Hippocampal formation (tissue), 2 donors: ENCODE data around the gene TGM3.
A peak's percentile ranks its signal among the peaks of the same experiment; 100 is the strongest.
"Not testable (repeated sequence)": the region's sequence is repeated elsewhere in the genome, so short reads cannot be mapped to it uniquely, and the experiment has no call there.

Experiments used
- DNase-seq, 2 donors: peaks; one replicate each; lab custom pipeline; 2025; lab: John Stamatoyannopoulos, UW

Gene TGM3

GRCh38 chr20:2295886-2296515 lies at the start of gene TGM3:
Gene TGM3 (plus strand): TSS chr20:2296001. CDS start chr20:2296064, 63 bp downstream.
- DNase-seq, result no peak

- no peak for DNase-seq
These were observed 49.7 kb upstream of the TGM3 start for GRCh38 chr20:2246069-2246491.

DNA sequence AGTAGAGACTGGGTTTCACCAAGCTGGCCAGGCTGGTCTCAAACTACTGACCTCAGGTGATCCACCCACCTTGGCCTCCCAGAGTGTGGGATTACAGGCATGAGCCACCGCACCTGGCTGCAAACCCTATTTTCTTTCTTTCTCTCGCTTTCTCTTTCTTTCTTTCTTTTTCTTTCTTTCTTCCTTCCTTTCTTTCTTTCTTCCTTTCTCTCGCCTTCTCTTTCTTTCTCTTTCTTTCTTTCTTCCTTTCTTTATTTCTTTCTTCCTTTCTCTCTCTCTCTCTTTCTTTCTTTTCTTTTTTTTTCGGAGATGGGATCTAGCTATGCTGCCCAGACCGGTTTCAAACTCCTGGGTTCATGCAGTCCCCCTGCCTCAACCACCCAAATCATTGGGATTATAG lies 47.0 kb upstream of the TGM3 start:
- no peak for DNase-seq

DNA sequence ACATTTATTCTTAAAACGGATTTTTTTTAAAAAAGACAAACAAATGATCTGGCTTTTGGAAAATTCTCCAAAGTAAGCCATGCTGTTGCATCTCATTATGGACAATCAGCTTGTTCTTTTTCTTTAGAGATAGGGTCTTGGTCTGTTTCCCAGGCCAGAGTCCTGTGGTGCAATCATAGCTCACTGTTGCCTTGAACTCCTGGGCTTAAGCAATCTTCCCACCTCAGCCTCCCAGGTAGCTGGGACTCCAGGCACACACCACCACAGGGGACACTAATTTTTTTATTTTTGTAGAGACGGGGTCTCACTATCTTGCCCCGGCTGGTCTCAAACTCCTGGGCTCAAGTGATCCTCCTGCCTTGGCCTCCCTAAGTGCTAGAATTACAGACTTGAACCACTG lies 45.9 kb upstream of the TGM3 start:
- DNase-seq, result no peak

- no peak for DNase-seq
These were observed 43.3 kb upstream of the TGM3 start for GRCh38 chr20:2252419-2252997.

- DNase-seq, result no peak
These were observed 42.5 kb upstream of the TGM3 start for GRCh38 chr20:2253256-2253655.

GRCh38 chr20:2254333-2254732 lies 41.5 kb upstream of the TGM3 start:
- no peak for DNase-seq

GRCh38 chr20:2255926-2256531 lies 39.8 kb upstream of the TGM3 start:
- no peak for DNase-seq

DNA sequence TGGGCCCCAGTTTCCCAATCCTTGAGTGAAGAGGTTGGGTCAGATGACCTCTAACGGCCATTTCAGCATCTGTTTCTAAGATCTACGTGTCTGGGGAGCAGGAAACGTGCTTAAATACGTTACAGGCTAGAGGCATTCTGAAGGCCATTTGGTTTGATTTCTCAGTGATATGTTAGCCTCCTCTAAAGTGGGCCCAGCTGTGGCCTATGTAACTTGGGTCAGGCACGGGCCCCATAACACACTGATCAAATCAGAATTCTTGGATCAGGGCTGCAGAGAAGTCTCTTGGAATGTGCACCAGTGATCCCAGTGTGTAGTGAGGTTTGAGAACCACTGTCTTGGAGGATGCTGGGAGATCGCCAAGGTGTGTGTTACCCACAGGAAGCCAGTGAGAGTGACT lies 36.1 kb upstream of the TGM3 start:
- no peak for DNase-seq

- no peak for DNase-seq
These were observed 35.6 kb upstream of the TGM3 start for GRCh38 chr20:2260250-2260649.

DNA sequence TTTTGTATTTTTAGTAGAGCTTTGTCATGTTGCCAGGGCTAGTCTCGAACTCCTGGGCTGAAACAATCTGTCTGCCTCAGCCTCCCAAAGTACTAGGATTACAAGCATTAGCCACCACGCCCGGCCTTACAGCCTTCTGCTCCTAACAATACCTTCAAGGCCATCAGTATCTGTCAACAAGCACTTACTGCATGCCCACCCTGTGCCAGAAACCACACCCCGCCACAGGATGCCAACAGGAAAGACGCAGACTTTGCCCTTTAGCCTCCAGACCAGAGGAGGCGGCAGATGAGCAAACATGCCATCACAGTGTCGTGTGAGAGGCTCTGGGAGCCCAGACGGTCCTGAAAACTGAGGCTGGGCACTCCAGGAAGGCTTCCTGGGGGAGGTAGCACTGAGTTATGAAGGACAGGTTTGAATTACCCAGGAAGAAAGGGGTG lies 34.7 kb upstream of the TGM3 start:
- DNase-seq, result no peak

GRCh38 chr20:2261629-2262028 lies 34.2 kb upstream of the TGM3 start:
- DNase-seq, result no peak

GRCh38 chr20:2264118-2264517 lies 31.7 kb upstream of the TGM3 start:
- DNase-seq, result no peak

- not testable (repeated sequence) for DNase-seq
These were observed 31.0 kb upstream of the TGM3 start for GRCh38 chr20:2264621-2265374.

DNA sequence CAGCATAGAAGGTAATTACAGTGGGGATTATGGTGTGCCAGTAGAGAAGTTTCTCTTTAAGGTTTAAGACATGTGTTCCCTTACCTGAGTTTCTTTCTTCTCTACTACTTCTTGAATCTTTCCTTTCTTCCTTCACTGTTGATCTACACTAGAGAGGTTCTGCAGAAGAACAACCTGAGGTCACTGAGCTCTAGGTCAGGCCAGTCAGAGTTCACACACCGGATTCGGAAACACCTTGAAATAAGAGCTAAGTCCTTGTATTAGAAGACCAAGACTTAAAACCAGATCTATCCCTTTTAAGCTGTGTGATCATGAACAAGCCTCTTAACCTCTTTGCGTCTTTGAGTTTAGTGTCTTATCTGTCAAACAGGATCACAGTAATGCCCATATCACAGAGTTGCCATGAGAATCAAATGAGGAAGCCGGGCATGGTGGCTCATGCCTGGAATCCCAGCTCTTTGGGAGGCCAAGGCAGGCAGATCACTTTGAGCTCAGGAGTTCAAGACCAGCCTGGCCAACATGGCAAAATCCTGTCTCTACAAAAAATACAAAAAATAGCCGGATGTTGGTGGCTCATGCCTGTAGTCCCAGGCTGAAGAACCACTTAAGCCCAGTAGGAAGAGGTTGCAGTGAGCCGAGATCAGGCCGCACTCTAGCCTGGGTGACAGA lies 22.0 kb upstream of the TGM3 start:
- no peak for DNase-seq

GRCh38 chr20:2276015-2276414 lies 19.8 kb upstream of the TGM3 start:
- no peak for DNase-seq

DNA sequence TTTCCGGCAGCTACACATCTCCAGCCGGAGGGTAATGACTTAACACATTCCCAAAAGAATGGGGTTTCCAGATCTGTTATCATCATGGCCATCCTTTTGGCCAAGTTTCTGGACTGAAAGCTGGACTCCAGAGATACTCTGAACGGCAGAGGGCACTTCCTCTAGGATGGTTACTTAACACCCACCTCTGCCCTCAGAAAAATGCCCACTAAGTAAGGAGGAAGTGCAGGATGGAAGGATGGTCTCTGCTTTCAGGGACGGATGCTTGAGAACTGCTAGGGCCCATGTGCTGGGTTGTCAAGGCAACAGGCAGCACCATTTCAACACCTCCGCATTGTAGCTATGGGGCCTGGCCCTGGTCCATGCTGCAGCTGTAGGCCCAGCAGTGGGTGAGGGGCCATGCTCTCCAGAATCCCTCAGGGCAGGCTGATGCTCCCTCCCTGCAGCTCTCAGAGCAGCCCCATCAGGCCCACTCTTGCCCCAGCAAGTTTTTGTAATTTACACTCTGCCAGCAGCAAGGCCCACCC lies 16.5 kb upstream of the TGM3 start:
- DNase-seq, result peak in 1 of 2 donors; percentile 18

GRCh38 chr20:2280082-2280481 lies 15.7 kb upstream of the TGM3 start:
- peak in 1 of 2 donors; percentile 7 for DNase-seq

DNA sequence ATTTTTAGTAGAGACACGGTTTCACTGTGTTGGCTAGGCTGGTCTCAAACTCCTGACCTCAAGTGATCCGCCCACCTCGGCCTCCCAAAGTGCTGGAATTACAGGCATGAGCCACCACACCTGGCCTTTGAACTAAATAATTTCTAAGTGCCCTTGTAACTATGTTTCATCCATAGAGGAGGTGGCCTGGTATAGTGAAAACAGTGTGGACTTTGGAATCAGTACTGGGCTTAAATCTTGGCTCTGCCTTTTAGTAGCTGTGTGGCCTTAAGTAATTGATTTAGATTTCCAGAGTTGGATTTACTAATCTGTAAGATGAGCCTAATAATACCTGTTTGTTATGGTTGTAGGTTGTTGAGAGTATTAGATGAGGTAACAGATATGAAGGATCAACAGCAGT lies 14.2 kb upstream of the TGM3 start:
- no peak for DNase-seq

GRCh38 chr20:2282181-2282580 lies 13.6 kb upstream of the TGM3 start:
- DNase-seq, result no peak

DNA sequence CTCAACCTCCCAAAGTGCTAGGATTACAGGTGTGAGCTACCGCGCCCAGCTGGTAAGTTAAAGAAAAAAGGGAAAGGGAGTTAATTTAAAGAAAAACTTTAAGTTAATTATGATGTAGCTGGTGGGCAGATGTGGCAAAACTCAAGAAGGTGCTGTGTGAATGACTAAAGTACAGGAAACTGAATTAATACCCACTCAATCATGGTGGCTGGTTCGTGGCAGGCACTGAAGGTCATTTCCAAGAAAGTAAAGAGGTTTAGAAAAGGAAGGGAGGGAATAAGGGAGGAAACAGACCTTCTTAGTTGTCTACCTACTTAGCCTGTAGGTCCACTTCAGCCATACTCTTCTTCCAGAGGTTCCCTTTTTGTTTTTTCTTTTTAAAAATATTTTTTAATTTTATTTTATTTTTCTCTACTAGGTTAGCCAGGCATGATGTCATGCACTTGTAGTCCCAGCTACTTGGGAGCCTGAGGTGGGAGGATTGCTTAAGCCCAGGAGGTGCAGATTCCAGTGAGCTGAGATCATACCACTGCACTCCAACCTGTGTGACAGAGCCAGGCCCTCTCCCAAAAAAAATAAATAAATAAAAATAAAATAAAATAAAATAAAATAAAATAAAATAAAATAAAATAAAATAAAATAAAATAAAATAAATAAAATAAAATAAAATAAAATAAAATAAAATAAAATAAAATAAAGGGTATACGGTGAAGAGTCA lies 11.9 kb upstream of the TGM3 start:
- no peak for DNase-seq
